ENCODE data around the gene HDAC4. TPM values are rescaled to one million over a fixed set of nuclear protein-coding genes. Genes with fewer than 3 reads are reported as not detected.

HDAC4 gene
- total RNA-seq, 1 experiment from 2014 or later = 61.5 TPM

- Histone ChIP-seq H3K79me2 (ENCODE audit: low read depth) (no peaks in the 10 kb centered on the region), H3K4me2 (no peak overlapping the region), H3K9me3 (ENCODE audit: insufficient read depth, low read depth) (no peaks in the 10 kb centered on the region), H2AFZ (no peak overlapping the region), H3K27ac (no peak overlapping the region), H3K9me2 (ENCODE audit: insufficient read depth) (no peaks in the 10 kb centered on the region), H3K27me3 (ENCODE audit: insufficient read depth, low read depth) (no peaks in the 10 kb centered on the region), H4K20me1 (ENCODE audit: insufficient read depth) (no peaks in the 10 kb centered on the region; the same call in 1 of the 2 replicates), H3F3A (ENCODE audit: insufficient read depth, low read depth) (no peaks in the 10 kb centered on the region), H3K36me3 (ENCODE audit: low read depth) (0 out of 2 replicates have a peak, but pooled peaks cover 3% of the 10 kb centered on the region), H3K4me1 (replicated peaks; ENCODE audit: insufficient read depth) (no peaks in the 10 kb centered on the region), H3K4me3 (no peak overlapping the region)
- no TSS peak for BruUV-seq (replicated peaks)
- CTCF ChIA-PET = no interaction called here
- POLR2A ChIA-PET (ENCODE audit: unreplicated experiment) = no interaction called here
- intact Hi-C loops (cut with micrococcal nuclease; ENCODE audit: unreplicated experiment) = no loop called here
- no peak for DNase-seq
- TF ChIP-seq EZH2 (IDR thresholded peaks at IDR 0.05; ENCODE audit: low read depth) = no peak
- no peak for TF ChIP-seq CTCF (conservative IDR thresholded peaks at IDR 0.05)
Measured at GRCh38 chr2:239132156-239132709, 268.6 kb downstream of the HDAC4 start.

GRCh38 chr2:239131521-239131920 is 269.3 kb downstream of the HDAC4 start:
- Histone ChIP-seq H3K9me2 (ENCODE audit: insufficient read depth) (no peaks in the 10 kb centered on the region), H4K20me1 (ENCODE audit: insufficient read depth) (no peaks in the 10 kb centered on the region; the same call in 1 of the 2 replicates), H3K36me3 (ENCODE audit: low read depth) (0 out of 2 replicates have a peak, but pooled peaks cover 3% of the 10 kb centered on the region), H3K4me3 (no peak overlapping the region), H3K79me2 (ENCODE audit: low read depth) (no peaks in the 10 kb centered on the region), H3F3A (ENCODE audit: insufficient read depth, low read depth) (no peaks in the 10 kb centered on the region), H3K4me2 (no peak overlapping the region), H3K27me3 (ENCODE audit: insufficient read depth, low read depth) (no peaks in the 10 kb centered on the region), H2AFZ (no peak overlapping the region), H3K27ac (no peak overlapping the region), H3K4me1 (replicated peaks; ENCODE audit: insufficient read depth) (no peaks in the 10 kb centered on the region), H3K9me3 (ENCODE audit: insufficient read depth, low read depth) (no peaks in the 10 kb centered on the region)
- no peak for DNase-seq
- TF ChIP-seq CTCF (conservative IDR thresholded peaks at IDR 0.05) = no peak
- no peak for TF ChIP-seq EZH2 (IDR thresholded peaks at IDR 0.05; ENCODE audit: low read depth)
- intact Hi-C loops (cut with micrococcal nuclease; ENCODE audit: unreplicated experiment) = no loop called here
- no TSS peak for BruUV-seq (replicated peaks)
- ChIA-PET POLR2A (ENCODE audit: unreplicated experiment) (no interaction called here), CTCF (no interaction called here)

- Histone ChIP-seq H4K20me1 (ENCODE audit: insufficient read depth) (no peaks in the 10 kb centered on the region; the same call in 1 of the 2 replicates), H3F3A (ENCODE audit: insufficient read depth, low read depth) (no peaks in the 10 kb centered on the region), H3K4me1 (replicated peaks; ENCODE audit: insufficient read depth) (no peaks in the 10 kb centered on the region), H3K9me3 (ENCODE audit: insufficient read depth, low read depth) (no peaks in the 10 kb centered on the region), H3K79me2 (ENCODE audit: low read depth) (no peaks in the 10 kb centered on the region), H3K9me2 (ENCODE audit: insufficient read depth) (no peaks in the 10 kb centered on the region), H2AFZ (no peak overlapping the region), H3K27ac (no peak overlapping the region), H3K4me2 (no peak overlapping the region), H3K27me3 (ENCODE audit: insufficient read depth, low read depth) (no peaks in the 10 kb centered on the region), H3K4me3 (no peak overlapping the region), H3K36me3 (ENCODE audit: low read depth) (0 out of 2 replicates have a peak, but pooled peaks cover 3% of the 10 kb centered on the region)
- DNase-seq = no peak
- intact Hi-C loops (cut with micrococcal nuclease; ENCODE audit: unreplicated experiment) = no loop called here
- POLR2A ChIA-PET (ENCODE audit: unreplicated experiment) = no interaction called here
- CTCF ChIA-PET = no interaction called here
- no peak for TF ChIP-seq CTCF (conservative IDR thresholded peaks at IDR 0.05)
- TF ChIP-seq EZH2 (IDR thresholded peaks at IDR 0.05; ENCODE audit: low read depth) = no peak
- BruUV-seq (replicated peaks) = no TSS peak
Measured at GRCh38 chr2:239130786-239131325, 270.0 kb downstream of the HDAC4 start.
